OCI-LY1 (cell line): ENCODE measurements around the gene LRRC71.

Experiments used
- CTCF ChIP-seq: fragments of 200-600 bp; sonication (generic), shearing (Covaris generic); IDR thresholded peaks from 2 replicates; pipeline ENCODE4 v1.5.1; 2017; ENCODE audit warnings: mild to moderate bottlenecking, antibody characterized with exemption, low read length, moderate library complexity, mixed read lengths
- EZH2 ChIP-seq: fragments of 200-600 bp; sonication (generic), shearing (Covaris generic); IDR thresholded peaks from 2 replicates; pipeline ENCODE4 v1.8.0; 2017; ENCODE audit warnings: borderline replicate concordance, mixed run types, mild to moderate bottlenecking, antibody characterized with exemption, low read length, moderate library complexity, mixed read lengths

- TF ChIP-seq CTCF: no peak
- no peak for TF ChIP-seq EZH2
Observed at GRCh38 chr1:156963621-156964020, 43.2 kb downstream of the LRRC71 start.
